ENCODE measurements around the gene HK3.

HK3 gene

GRCh38 chr5:176868126-176868525 lies 31.0 kb downstream of the HK3 start:
- no peak for TF ChIP-seq CTCF (IDR thresholded peaks at IDR 0.05; ENCODE audit: insufficient read depth, low read depth, low read length, missing control alignments)
- no peak overlapping the region for H3K4me3 ChIP-seq (ENCODE audit: low read length)
- no peak for DNase-seq (ENCODE audit: low read depth)

GRCh38 chr5:176866707-176867310 lies 32.3 kb downstream of the HK3 start:
- no peak for DNase-seq (ENCODE audit: low read depth)
- no peak overlapping the region for H3K4me3 ChIP-seq (ENCODE audit: low read length)
- TF ChIP-seq CTCF (IDR thresholded peaks at IDR 0.05; ENCODE audit: insufficient read depth, low read depth, low read length, missing control alignments) = no peak

GRCh38 chr5:176865964-176866363 lies 33.2 kb downstream of the HK3 start:
- no peak for TF ChIP-seq CTCF (IDR thresholded peaks at IDR 0.05; ENCODE audit: insufficient read depth, low read depth, low read length, missing control alignments)
- H3K4me3 ChIP-seq (ENCODE audit: low read length) = no peak overlapping the region
- DNase-seq (ENCODE audit: low read depth) = no peak

GRCh38 chr5:176864755-176865154 lies 34.4 kb downstream of the HK3 start:
- no peak for DNase-seq (ENCODE audit: low read depth)
- no peak for TF ChIP-seq CTCF (IDR thresholded peaks at IDR 0.05; ENCODE audit: insufficient read depth, low read depth, low read length, missing control alignments)
- no peak overlapping the region for H3K4me3 ChIP-seq (ENCODE audit: low read length)

GRCh38 chr5:176863765-176864098 lies 35.4 kb downstream of the HK3 start:
- no peak for TF ChIP-seq CTCF (IDR thresholded peaks at IDR 0.05; ENCODE audit: insufficient read depth, low read depth, low read length, missing control alignments)
- no peak for DNase-seq (ENCODE audit: low read depth)
- H3K4me3 ChIP-seq (ENCODE audit: low read length) = no peak overlapping the region

GRCh38 chr5:176863041-176863764 lies 35.9 kb downstream of the HK3 start:
- H3K4me3 ChIP-seq (ENCODE audit: low read length) = no peak overlapping the region
- no peak for DNase-seq (ENCODE audit: low read depth)
- TF ChIP-seq CTCF (IDR thresholded peaks at IDR 0.05; ENCODE audit: insufficient read depth, low read depth, low read length, missing control alignments) = no peak
